Esophagus squamous epithelium (tissue), 5 donors: ENCODE measurements around the gene SBNO2. TPM values are rescaled to one million over a fixed set of nuclear protein-coding genes. Genes with fewer than 3 reads are reported as not detected.

Experiments used
- DNase-seq: peaks from one replicate; lab custom pipeline; 2025; lab: John Stamatoyannopoulos, UW
- H3K27ac ChIP-seq, 4 donors: fragments of 200-600 bp; sonication (generic); one replicate each; pipeline ENCODE4 v1.5.1; 2016 to 2019; ENCODE audit warnings: mild to moderate bottlenecking in 1 of 4
- H3K27me3 ChIP-seq, 4 donors: fragments of 200-600 bp; sonication (generic); 1 replicate in 3 of 4; 2 replicates in 1 of 4; pipeline versions ENCODE4 v1.5.1 to v1.6.0; 2017 to 2021; ENCODE audit warnings: antibody characterized with exemption in 1 of 4
- H3K36me3 ChIP-seq, 3 donors: fragments of 200-600 bp; sonication (generic); one replicate each; pipeline ENCODE4 v1.5.1; 2016 to 2019
- H3K4me1 ChIP-seq, 3 donors: fragments of 200-600 bp; sonication (generic); one replicate each; pipeline ENCODE4 v1.5.1; 2017 to 2019
- H3K4me3 ChIP-seq, 4 donors: fragments of 200-600 bp; sonication (generic); 1 replicate in 3 of 4; 2 replicates in 1 of 4; pipeline ENCODE4 v1.5.1; 2016 to 2019; ENCODE audit warnings: mild to moderate bottlenecking in 2 of 4, moderate library complexity in 1 of 4
- H3K9me3 ChIP-seq, 3 donors: fragments of 200-600 bp; sonication (generic); one replicate each; pipeline ENCODE4 v1.5.1; 2016 to 2019
- CTCF ChIP-seq, 6 experiments: fragments of 450-650 bp in 4 of 6; fragments of 200-600 bp in 2 of 6; sonication (generic) in 2 of 6; IDR thresholded peaks; one replicate each; pipeline ENCODE4 v1.5.1; 2016 to 2019; ENCODE audit warnings: antibody characterized with exemption in 6 of 6, mild to moderate bottlenecking in 4 of 6, moderate library complexity in 4 of 6
- POLR2A ChIP-seq, 4 donors: fragments of 450-650 bp; IDR thresholded peaks; one replicate each; pipeline ENCODE4 v1.6.1; 2017; ENCODE audit warnings: antibody characterized with exemption in 4 of 4, mild to moderate bottlenecking in 4 of 4, moderate library complexity in 3 of 4
- WGBS, 2 donors: methylation state at CpG; one replicate each; pipeline ENCODE4 v1.1.5; 2018; 5-methylcytosine and 5-hydroxymethylcytosine counted together
- intact Hi-C: fragments of 100-400 bp; cut with DNase I; formaldehyde crosslinking; loops from one replicate; pipeline ENCODE4 v1.15.0; 2022
- total RNA-seq, 4 donors: library from RNA; depleted of rRNA; stranded (reverse); fragments of >200 nt; gene quantifications; one replicate each; pipeline ENCODE4 v1.1.0, GENCODE V29; 2016
- donor health status: DM: yes; HTN: yes; CAD: no.

SBNO2 gene
- total RNA-seq, 4 donors from 2014 or later, result 31.3 to 84.3 (median 68.3) TPM

- Histone ChIP-seq H3K27me3 (no peaks in the 10 kb centered on the region), H3K9me3 (no peaks in the 10 kb centered on the region), H3K4me3 (peak overlapping the region; percentile 87 to 99 (median 95)), H3K36me3 (peaks cover 26 to 52% (median 29%) of the 10 kb centered on the region in 3 donors), H3K27ac (peak overlapping the region in 3 of 4 donors; percentile 89 to 90 (median 90)), H3K4me1 (peaks cover 21 to 61% (median 35%) of the 10 kb centered on the region in 3 donors)
- WGBS, 2 donors, result 33 to 43% methylated on average over 6 to 15 of the region's 32 CpGs
- DNase-seq, result no peak
- TF ChIP-seq POLR2A (IDR thresholded peaks at IDR 0.05) (no peak), CTCF (IDR thresholded peaks at IDR 0.05) (no peak)
- intact Hi-C loops, result no loop called here
These were observed 80.1 kb downstream of the SBNO2 start for GRCh38 chr19:1093811-1094553.

GRCh38 chr19:1093330-1093729 is 80.7 kb downstream of the SBNO2 start:
- Histone ChIP-seq H3K27ac (no peak overlapping the region), H3K36me3 (peaks cover 29 to 58% (median 36%) of the 10 kb centered on the region in 3 donors), H3K9me3 (no peaks in the 10 kb centered on the region), H3K4me1 (peaks cover 17 to 61% (median 35%) of the 10 kb centered on the region in 3 donors), H3K27me3 (no peaks in the 10 kb centered on the region), H3K4me3 (peak overlapping the region in 1 of 4 donors; percentile 99)
- no peak for DNase-seq
- TF ChIP-seq POLR2A (IDR thresholded peaks at IDR 0.05), result no peak
- TF ChIP-seq CTCF (IDR thresholded peaks at IDR 0.05), result no peak
- WGBS, 2 donors, result 84 to 86% methylated on average over 12 to 14 of the region's 15 CpGs
- intact Hi-C loops, result no loop called here

GRCh38 chr19:1091544-1092175 is 82.4 kb downstream of the SBNO2 start:
- Histone ChIP-seq H3K27ac (no peak overlapping the region), H3K27me3 (no peaks in the 10 kb centered on the region), H3K4me3 (no peak overlapping the region), H3K36me3 (peaks cover 29 to 74% (median 38%) of the 10 kb centered on the region in 3 donors), H3K9me3 (no peaks in the 10 kb centered on the region), H3K4me1 (peaks cover 16 to 68% (median 34%) of the 10 kb centered on the region in 3 donors)
- 80 to 92% methylated on average over 7 of the region's 27 CpGs for WGBS, 2 donors
- TF ChIP-seq CTCF (IDR thresholded peaks at IDR 0.05) (no peak), POLR2A (IDR thresholded peaks at IDR 0.05) (no peak)
- no peak for DNase-seq
- intact Hi-C loops, result no loop called here

GRCh38 chr19:1090731-1091543 is 83.1 kb downstream of the SBNO2 start:
- Histone ChIP-seq H3K4me1 (peaks cover 16 to 72% (median 32%) of the 10 kb centered on the region in 3 donors), H3K27ac (no peak overlapping the region), H3K36me3 (peaks cover 29 to 81% (median 38%) of the 10 kb centered on the region in 3 donors), H3K9me3 (no peaks in the 10 kb centered on the region), H3K27me3 (no peaks in the 10 kb centered on the region), H3K4me3 (no peak overlapping the region)
- TF ChIP-seq CTCF (IDR thresholded peaks at IDR 0.05), result no peak
- no peak for TF ChIP-seq POLR2A (IDR thresholded peaks at IDR 0.05)
- no peak for DNase-seq
- 93 to 100% methylated on average over 1 to 17 of the region's 38 CpGs for WGBS, 2 donors
- intact Hi-C loops, result no loop called here
